ENCODE measurements around the gene ARIH2. TPM values are rescaled to one million over a fixed set of nuclear protein-coding genes. Genes with fewer than 3 reads are reported as not detected.
A peak's percentile ranks its signal among the peaks of the same experiment; 100 is the strongest.

The ARIH2 gene
- total RNA-seq, 1 donor from 2014 or later: 69.0 TPM

GRCh38 chr3:48928679-48929078, 10.0 kb downstream of the ARIH2 start:
- peak in 1 of 2 donors; percentile 56 for DNase-seq (ENCODE audit: low read depth in 2 of 2)

- peak; percentile 35 to 55 for DNase-seq (ENCODE audit: low read depth in 2 of 2)
Measured at GRCh38 chr3:48929358-48930035, 10.9 kb downstream of the ARIH2 start.

- no peak for DNase-seq (ENCODE audit: low read depth in 2 of 2)
Measured at GRCh38 chr3:48930590-48930989, 11.9 kb downstream of the ARIH2 start.

GRCh38 chr3:48931944-48932580, 13.4 kb downstream of the ARIH2 start:
- no peak for DNase-seq (ENCODE audit: low read depth in 2 of 2)

DNA sequence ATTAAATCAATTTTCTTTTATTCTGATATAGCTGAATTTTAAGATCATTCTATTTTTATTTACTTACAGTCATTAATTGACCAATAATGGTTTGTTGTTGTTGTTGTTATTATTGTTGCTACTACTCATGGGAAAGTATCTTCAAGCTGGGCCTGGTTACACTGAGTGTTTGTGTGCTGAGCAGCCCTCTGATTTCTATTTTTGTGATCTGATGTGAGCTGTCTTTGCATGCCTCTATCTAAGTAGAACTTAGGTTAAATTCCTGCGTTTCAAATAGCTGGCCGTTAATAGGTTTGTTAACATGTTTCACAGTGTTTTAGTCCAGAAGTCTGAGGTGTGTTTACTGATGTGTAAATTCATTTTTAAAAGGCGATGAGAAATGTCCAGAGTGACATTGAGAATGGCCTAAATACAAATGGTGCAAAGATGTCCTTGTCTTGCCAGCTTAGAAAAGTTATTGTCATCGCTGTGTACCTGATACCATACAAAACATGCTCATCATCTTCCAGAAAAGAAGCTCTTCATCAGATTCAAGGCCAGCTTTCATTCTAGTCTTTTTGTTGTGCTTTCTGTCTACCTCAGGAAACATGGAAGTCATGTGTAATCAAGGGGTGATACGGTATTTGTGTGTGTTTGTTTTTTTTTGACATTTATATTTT, 15.8 kb downstream of the ARIH2 start:
- DNase-seq (ENCODE audit: low read depth in 2 of 2): no peak

DNA sequence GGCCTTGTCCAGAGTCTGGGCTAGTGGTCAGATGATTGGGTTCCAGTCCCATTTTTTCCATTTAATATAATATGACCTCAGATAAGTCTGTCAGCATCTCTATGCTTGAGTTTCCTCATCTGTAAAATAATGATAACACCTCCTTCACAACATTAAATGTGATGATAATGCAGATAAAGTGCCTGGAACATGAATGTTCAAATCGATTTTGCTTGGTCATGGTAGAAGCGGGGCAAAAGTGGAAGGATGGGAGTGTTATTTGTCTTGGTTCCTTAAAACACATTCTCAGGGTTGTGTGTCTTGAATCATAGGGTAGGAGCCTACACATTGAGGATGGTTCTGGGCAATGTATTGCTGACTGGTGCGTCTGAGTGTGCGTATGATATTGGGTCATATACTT, 16.9 kb downstream of the ARIH2 start:
- peak in 1 of 2 donors; percentile 78 for DNase-seq (ENCODE audit: low read depth in 2 of 2)

- no peak for DNase-seq (ENCODE audit: low read depth in 2 of 2)
Measured at GRCh38 chr3:48938156-48938555, 19.5 kb downstream of the ARIH2 start.

DNA sequence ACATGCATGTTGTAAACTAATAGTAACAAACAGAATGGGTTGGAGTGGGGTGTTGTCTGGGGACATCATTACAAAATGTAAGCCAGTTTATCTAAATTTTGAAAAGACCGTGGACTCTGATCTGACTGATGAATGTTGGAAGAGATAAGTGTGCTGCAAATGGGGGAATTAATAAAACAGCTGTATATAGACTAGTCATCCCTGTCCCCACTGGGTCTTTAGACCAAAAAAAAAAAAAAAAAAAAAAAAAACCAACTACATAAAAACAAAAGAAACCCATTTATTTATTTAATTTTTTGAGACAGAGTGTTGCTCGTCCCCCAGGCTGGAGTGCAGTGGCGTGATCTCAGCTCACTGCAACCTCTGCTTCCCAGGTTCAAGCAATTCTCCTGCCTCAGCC, 20.0 kb downstream of the ARIH2 start:
- DNase-seq (ENCODE audit: low read depth in 2 of 2): no peak

GRCh38 chr3:48945432-48945831, 26.8 kb downstream of the ARIH2 start:
- DNase-seq (ENCODE audit: low read depth in 2 of 2): no peak

GRCh38 chr3:48945891-48946549, 27.4 kb downstream of the ARIH2 start:
- no peak for DNase-seq (ENCODE audit: low read depth in 2 of 2)

GRCh38 chr3:48949376-48949717, 30.7 kb downstream of the ARIH2 start:
- DNase-seq (ENCODE audit: low read depth in 2 of 2): no peak

DNA sequence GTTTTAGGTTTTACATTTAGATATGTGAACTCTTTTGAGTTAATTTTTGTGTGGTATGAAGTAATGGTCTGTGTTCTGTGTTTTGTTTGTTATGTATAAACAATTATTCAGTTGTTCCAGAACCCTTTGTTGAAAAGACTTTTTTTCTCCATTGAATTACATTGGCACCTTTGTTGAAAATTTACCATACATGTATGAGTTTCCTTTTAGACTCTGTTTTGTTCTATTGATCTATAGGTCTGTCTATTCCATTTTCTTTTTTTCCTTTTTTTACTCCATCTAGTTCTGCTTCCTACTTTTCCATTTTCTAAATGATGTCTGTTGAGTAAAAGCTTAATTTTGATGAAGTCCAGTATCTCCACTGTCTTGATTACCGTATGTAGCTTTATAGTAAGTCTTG, 31.4 kb downstream of the ARIH2 start:
- no peak for DNase-seq (ENCODE audit: low read depth in 2 of 2)

- DNase-seq (ENCODE audit: low read depth in 2 of 2): no peak
Measured at GRCh38 chr3:48951764-48952163, 33.1 kb downstream of the ARIH2 start.

DNA sequence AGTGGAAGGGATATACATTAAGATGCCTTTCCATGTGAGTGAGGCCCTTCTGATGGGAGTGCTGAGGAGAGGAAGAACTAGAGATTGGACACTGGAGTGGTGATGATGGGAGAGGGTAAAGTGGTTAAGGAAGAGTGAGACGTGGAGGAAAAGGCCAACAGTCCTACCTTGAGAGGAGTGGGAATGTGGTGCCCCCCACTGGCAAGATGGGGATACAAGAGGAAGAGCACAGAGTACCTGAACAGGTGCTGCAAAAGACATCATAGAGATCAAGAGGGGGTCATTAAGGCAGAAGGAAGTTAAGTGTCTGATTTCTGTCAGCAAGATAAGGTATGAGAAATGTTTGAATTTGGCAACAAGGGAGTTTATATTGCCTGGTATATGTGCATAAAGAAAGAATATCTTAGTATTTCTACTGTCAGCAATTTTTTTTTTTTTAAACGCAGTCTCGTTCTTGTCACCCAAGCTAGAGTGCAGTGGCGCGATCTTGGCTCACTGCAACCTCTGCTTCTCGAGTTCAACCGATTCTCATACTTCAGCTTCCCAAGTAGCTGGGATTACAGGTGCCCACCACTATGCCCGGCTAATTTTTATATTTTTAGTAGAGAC, 34.0 kb downstream of the ARIH2 start:
- peak; percentile 41 to 54 for DNase-seq (ENCODE audit: low read depth in 2 of 2)

GRCh38 chr3:48957006-48957705, 38.5 kb downstream of the ARIH2 start:
- DNase-seq (ENCODE audit: low read depth in 2 of 2): no peak

GRCh38 chr3:48960841-48961413, 42.3 kb downstream of the ARIH2 start:
- no peak for DNase-seq (ENCODE audit: low read depth in 2 of 2)

- DNase-seq (ENCODE audit: low read depth in 2 of 2): no peak
Measured at GRCh38 chr3:48962340-48962739, 43.7 kb downstream of the ARIH2 start.

DNA sequence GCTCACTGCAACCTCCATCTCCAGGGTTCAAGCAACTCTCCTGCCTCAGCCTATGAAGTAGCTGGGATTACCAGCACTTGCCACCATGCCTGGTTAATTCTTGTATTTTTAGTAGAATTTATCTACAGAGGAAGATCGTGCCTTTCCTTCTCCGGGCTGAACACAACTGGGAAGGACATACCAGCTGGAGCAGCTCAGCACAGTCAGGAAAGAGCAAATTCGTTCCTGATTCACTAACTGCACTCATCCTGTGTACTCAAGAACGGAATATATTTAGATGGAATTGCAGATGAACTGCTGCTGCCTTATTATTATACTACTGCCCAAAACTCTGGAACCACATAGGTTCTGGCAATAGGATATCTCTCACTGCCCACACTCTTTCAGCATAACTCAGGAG, 44.3 kb downstream of the ARIH2 start:
- no peak for DNase-seq (ENCODE audit: low read depth in 2 of 2)

DNA sequence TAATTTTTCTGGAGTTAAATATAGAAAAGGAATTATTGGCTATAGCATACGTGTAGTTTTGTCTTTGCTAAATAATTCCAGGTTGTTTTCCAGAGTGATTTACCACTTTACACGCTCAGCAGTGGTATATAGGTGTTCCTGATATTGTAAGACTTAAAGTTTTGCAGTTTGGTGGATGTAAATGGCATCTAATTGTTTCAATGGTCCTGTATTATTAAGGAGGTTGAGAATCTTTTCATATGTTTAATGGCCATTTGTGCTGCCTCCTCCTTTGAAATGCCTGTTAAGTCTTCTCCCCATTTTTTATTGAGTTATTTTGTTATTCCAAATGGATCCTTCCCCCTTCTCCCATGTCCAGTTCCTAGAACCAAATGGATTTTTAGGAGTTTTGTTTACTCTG, 44.9 kb downstream of the ARIH2 start:
- DNase-seq (ENCODE audit: low read depth in 2 of 2): no peak

- no peak for DNase-seq (ENCODE audit: low read depth in 2 of 2)
Measured at GRCh38 chr3:48966367-48966766, 47.7 kb downstream of the ARIH2 start.

- DNase-seq (ENCODE audit: low read depth in 2 of 2): no peak
Measured at GRCh38 chr3:48966876-48967361, 48.3 kb downstream of the ARIH2 start.
